Small intestine (tissue), 7 donors: ENCODE data around the gene ZNG1A. TPM values are rescaled to one million over a fixed set of nuclear protein-coding genes. Genes with fewer than 3 reads are reported as not detected.
A peak's percentile ranks its signal among the peaks of the same experiment; 100 is the strongest.
"Not testable (repeated sequence)": the region's sequence is repeated elsewhere in the genome, so short reads cannot be mapped to it uniquely, and the experiment has no call there.

ENCODE experiments used
- DNase-seq, 2 donors: peaks; one replicate each; pipeline versions ENCODE4 v3.0.0 to v3.0.0-alpha.2; 2013
- FAIRE-seq: peaks from 2 replicates; lab custom pipeline; 2012; peaks lifted over from hg19 to GRCh38; lab: Jason Lieb, UNC
- H3K27ac ChIP-seq, 3 donors: one replicate each; pipeline ENCODE4 v1.5.1; 2013; ENCODE audit warnings: low read length in 2 of 3, mild to moderate bottlenecking in 2 of 3, control low read depth in 1 of 3, inconsistent platforms in 1 of 3, low read depth in 1 of 3, moderate library complexity in 1 of 3
- H3K27me3 ChIP-seq, 3 donors: one replicate each; pipeline ENCODE4 v1.6.1; 2013; ENCODE audit warnings: low read length in 3 of 3, inconsistent platforms in 1 of 3; ENCODE audit not compliant: control insufficient read depth in 3 of 3, insufficient read depth in 3 of 3
- H3K36me3 ChIP-seq, 3 donors: one replicate each; pipeline ENCODE4 v1.6.1; 2013; ENCODE audit warnings: low read length in 3 of 3, inconsistent platforms in 1 of 3, low read depth in 1 of 3, mild to moderate bottlenecking in 1 of 3, moderate library complexity in 1 of 3; ENCODE audit not compliant: control insufficient read depth in 3 of 3, insufficient read depth in 2 of 3
- H3K4me1 ChIP-seq, 3 donors: one replicate each; pipeline ENCODE4 v1.6.1; 2013; ENCODE audit warnings: low read length in 2 of 3, inconsistent platforms in 1 of 3, low read depth in 1 of 3, mild to moderate bottlenecking in 1 of 3, moderate library complexity in 1 of 3; ENCODE audit not compliant: control insufficient read depth in 3 of 3, insufficient read depth in 2 of 3
- H3K4me3 ChIP-seq, 3 donors: one replicate each; pipeline ENCODE4 v1.5.1; 2013; ENCODE audit warnings: low read length in 3 of 3, control low read depth in 1 of 3, inconsistent platforms in 1 of 3, low read depth in 1 of 3, mild to moderate bottlenecking in 1 of 3, moderate library complexity in 1 of 3
- H3K9me3 ChIP-seq, 2 donors: one replicate each; pipeline ENCODE4 v1.6.1; 2013; ENCODE audit warnings: low read depth in 1 of 2, low read length in 1 of 2; ENCODE audit not compliant: control insufficient read depth in 2 of 2, insufficient read depth in 1 of 2
- WGBS, 3 donors: extraction: QIAGEN DNeasy Blood & Tissue Kit; methylation state at CpG; one replicate each; pipeline ENCODE4 v1.1.7; 2013; 5-methylcytosine and 5-hydroxymethylcytosine counted together
- polyA plus RNA-seq, 4 donors: library from polyadenylated mRNA; stranded (reverse) in 3 of 4; unstranded in 1 of 4; fragments of 200-250 nt in 3 of 4; fragments of 120-200 nt in 1 of 4; gene quantifications; one replicate each; pipeline versions ENCODE4 v1.2.1 to v1.2.3, GENCODE V29; 2013
- donor health status: healthy with polysubstance abuse.
- donor health status: control.
- donor health status: control.
- donor health status: Bipolar disorder and iron deficiency.
- donor health status: healthy.

ZNG1A gene
- polyA plus RNA-seq, 4 donors = 18.4 to 46.7 (median 34.0) TPM

- not testable (repeated sequence) for H3K36me3 ChIP-seq, H3K9me3 ChIP-seq, H3K4me1 ChIP-seq, DNase-seq, H3K27me3 ChIP-seq, FAIRE-seq, H3K4me3 ChIP-seq, H3K27ac ChIP-seq
- WGBS, 3 donors = 48 to 72% (median 60%) methylated on average over 2 of the region's 4 CpGs
Measured at GRCh38 chr9:87105-87504, 91.8 kb downstream of the ZNG1A start.

DNA sequence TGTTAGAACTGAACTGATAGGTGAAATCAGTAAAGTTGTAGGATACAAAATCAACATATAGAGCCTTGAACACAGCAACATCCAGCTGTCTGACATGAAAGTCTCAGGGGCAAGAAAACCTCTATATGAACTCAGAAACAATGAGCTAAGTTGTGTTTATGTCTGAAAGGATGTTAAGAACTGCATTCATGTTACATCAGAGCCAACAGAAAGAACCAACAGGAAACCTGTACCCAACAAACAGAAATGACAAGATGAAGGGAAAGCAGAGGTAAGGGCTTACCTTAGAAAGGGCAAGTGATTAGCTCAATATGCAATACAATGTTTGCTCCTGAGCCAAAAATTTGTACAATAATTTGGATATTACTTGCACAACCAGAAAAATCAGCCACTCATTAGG lies 92.2 kb downstream of the ZNG1A start:
- DNase-seq, H3K4me1 ChIP-seq, H3K27me3 ChIP-seq, H3K27ac ChIP-seq, FAIRE-seq, H3K36me3 ChIP-seq, H3K4me3 ChIP-seq, H3K9me3 ChIP-seq: not testable (repeated sequence)

- not testable (repeated sequence) for H3K9me3 ChIP-seq, H3K27ac ChIP-seq, DNase-seq, H3K4me3 ChIP-seq, FAIRE-seq, H3K36me3 ChIP-seq, H3K27me3 ChIP-seq, H3K4me1 ChIP-seq
- 88 to 91% (median 90%) methylated on average over 26 to 29 of the region's 31 CpGs for WGBS, 3 donors
Measured at GRCh38 chr9:82932-83689, 95.7 kb downstream of the ZNG1A start.

- not testable (repeated sequence) for H3K4me3 ChIP-seq, H3K27me3 ChIP-seq, DNase-seq, H3K36me3 ChIP-seq, H3K4me1 ChIP-seq, FAIRE-seq, H3K9me3 ChIP-seq, H3K27ac ChIP-seq
- WGBS, 3 donors = 73 to 79% (median 75%) methylated on average over 3 of the region's 3 CpGs
Measured at GRCh38 chr9:78333-78732, 100.5 kb downstream of the ZNG1A start.

DNA sequence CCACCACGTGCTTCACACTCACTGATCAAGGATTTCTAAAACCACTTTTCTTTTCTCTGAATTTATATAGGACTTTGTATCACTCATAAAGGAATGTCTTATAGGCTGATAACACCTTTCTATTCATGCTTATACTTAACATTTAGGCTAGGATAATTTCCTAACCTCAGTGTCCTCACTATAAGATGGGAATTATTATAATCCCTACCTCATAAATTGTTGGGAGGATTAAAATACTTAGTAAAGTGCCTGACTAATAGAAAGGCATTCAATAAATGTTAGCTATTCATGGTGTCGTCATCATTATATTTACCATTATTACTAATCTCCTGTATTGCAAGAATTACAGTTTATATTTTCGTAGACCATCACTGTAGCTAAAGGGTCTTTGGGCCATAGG lies 102.5 kb downstream of the ZNG1A start:
- not testable (repeated sequence) for H3K4me3 ChIP-seq, H3K27ac ChIP-seq, DNase-seq, H3K36me3 ChIP-seq, FAIRE-seq, H3K4me1 ChIP-seq, H3K9me3 ChIP-seq, H3K27me3 ChIP-seq
- WGBS, 3 donors = 67 to 87% (median 87%) methylated on average over 3 of the region's 3 CpGs

GRCh38 chr9:73900-74525 lies 104.8 kb downstream of the ZNG1A start:
- not testable (repeated sequence) for H3K4me1 ChIP-seq, H3K9me3 ChIP-seq, H3K27me3 ChIP-seq, H3K36me3 ChIP-seq, H3K27ac ChIP-seq, FAIRE-seq, DNase-seq
- WGBS, 3 donors = 10 to 19% (median 15%) methylated on average over 8 to 18 of the region's 18 CpGs
- peak overlapping the region in 1 of 3 donors; percentile 39 for H3K4me3 ChIP-seq

DNA sequence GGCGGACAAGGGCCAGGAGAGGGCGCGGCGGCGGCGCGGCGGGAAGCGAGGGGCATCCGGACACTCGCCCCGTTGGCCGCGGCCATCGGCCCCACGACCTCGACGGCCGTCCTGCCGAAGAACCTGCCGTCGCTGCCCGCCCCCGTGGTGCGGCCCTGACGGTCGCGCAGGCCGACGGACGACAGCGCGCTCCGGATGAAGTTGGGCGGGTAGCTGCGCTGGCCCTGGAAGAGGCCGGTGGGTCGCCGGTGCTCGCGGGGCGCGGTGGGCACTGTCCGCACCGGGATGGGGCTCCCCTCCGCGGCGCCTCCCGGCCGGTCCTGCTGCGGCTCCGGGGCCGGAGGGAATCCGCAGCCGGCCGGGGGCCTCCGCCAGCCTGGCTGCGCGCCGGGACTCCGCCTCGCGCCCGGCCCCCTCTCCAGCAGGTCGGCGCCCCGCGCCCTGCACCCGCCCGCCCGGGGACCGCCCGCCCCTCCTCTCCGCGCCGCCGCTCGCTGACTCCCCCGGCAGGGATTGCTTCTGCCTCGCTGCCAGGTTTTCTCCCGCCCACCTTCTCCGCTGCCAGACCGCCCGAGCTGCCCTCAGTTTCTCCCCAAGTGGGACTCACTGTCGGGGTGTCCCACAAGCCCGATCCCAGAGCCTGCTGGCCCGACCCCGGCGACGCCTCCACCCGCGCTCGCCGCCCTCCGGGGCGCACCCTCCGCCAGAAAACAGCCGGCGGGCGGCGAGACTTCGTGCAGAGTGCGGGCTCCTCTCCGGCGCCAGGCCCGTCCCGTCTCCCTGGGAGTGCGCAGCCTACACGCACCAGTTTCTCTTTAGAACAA lies 105.6 kb downstream of the ZNG1A start:
- Histone ChIP-seq H3K4me3 (peak overlapping the region in 1 of 3 donors; percentile 39), H3K27ac (peak overlapping the region in 1 of 3 donors; percentile 4)
- DNase-seq = peak in 1 of 2 donors; percentile 26
- not testable (repeated sequence) for H3K36me3 ChIP-seq, H3K4me1 ChIP-seq, H3K27me3 ChIP-seq, FAIRE-seq, H3K9me3 ChIP-seq
- WGBS, 3 donors = 1 to 4% (median 2%) methylated on average over 31 to 109 of the region's 109 CpGs
